Vagina (tissue), 2 donors: ENCODE data around the gene GRM7. TPM values are rescaled to one million over a fixed set of nuclear protein-coding genes. Genes with fewer than 3 reads are reported as not detected.

ENCODE experiments used
- DNase-seq, 2 donors: peaks; one replicate each; pipeline ENCODE4 v3.0.0-alpha.2; 2017; ENCODE audit errors: extremely low spot score in 2 of 2
- H3K27ac ChIP-seq: fragments of 200-600 bp; sonication (generic); one replicate; pipeline ENCODE4 v1.5.1; 2019
- H3K27me3 ChIP-seq: fragments of 200-600 bp; sonication (generic); one replicate; pipeline ENCODE4 v1.5.1; 2019
- H3K36me3 ChIP-seq, 2 donors: fragments of 200-600 bp; sonication (generic); one replicate each; pipeline ENCODE4 v1.5.1; 2017 to 2019
- H3K4me1 ChIP-seq: fragments of 200-600 bp; sonication (generic); one replicate; pipeline ENCODE4 v1.5.1; 2019
- H3K4me3 ChIP-seq, 2 donors: fragments of 200-600 bp; sonication (generic); 1 replicate in 1 of 2; 2 replicates in 1 of 2; pipeline ENCODE4 v1.5.1; 2016 to 2019
- H3K9me3 ChIP-seq: fragments of 200-600 bp; sonication (generic); one replicate; pipeline ENCODE4 v1.5.1; 2019
- POLR2A ChIP-seq, 2 donors: fragments of 450-650 bp; IDR thresholded peaks; one replicate each; pipeline ENCODE4 v1.6.1; 2017; ENCODE audit warnings: antibody characterized with exemption in 2 of 2, mild to moderate bottlenecking in 2 of 2, moderate library complexity in 2 of 2
- POLR2AphosphoS5 ChIP-seq, 2 donors: sonication (generic); formaldehyde crosslinking; IDR thresholded peaks; one replicate each; pipeline ENCODE4 v1.9.0; 2017; ENCODE audit warnings: antibody characterized with exemption in 2 of 2, mild to moderate bottlenecking in 2 of 2, low read depth in 1 of 2; ENCODE audit not compliant: insufficient read depth in 1 of 2
- intact Hi-C: fragments of 100-400 bp; cut with DNase I; formaldehyde crosslinking; loops from one replicate; pipeline ENCODE4 v1.15.1; 2023
- total RNA-seq: library from RNA; depleted of rRNA; stranded (reverse); fragments of >200 nt; gene quantifications from one replicate; pipeline ENCODE4 v1.2.3, GENCODE V29; 2016
- TF ChIP-seq, protein P1 (sequence below), 3 experiments: fragments of 450-650 bp in 2 of 3; fragments of 200-600 bp in 1 of 3; sonication (generic) in 1 of 3; IDR thresholded peaks; one replicate each; pipeline ENCODE4 v1.5.1; 2017 to 2019; ENCODE audit warnings: antibody characterized with exemption in 3 of 3, mild to moderate bottlenecking in 2 of 3, moderate library complexity in 2 of 3

The GRM7 gene
- total RNA-seq, 1 donor from 2014 or later, result 2.0 TPM

DNA sequence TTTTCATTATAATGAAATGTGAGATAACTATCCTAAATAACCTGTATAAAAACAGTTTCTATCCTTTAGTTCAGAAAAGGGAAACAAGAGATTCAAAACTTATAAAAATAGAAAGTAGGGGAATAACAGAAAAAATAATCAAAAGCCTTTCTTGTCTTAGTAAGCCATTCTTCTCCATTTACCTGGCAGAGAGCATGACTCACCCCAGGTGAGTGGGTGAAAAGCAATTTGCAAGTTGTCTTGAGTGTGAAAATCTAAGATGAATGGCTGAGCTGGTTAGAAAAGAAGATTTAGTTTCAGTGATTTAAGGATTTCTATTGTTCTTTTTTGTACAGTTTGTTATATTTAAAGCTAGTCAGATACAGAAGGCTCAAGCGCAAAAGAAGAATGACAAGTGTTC is 702.0 kb downstream of the GRM7 start:
- Histone ChIP-seq H3K4me1 (no peaks in the 10 kb centered on the region), H3K4me3 (no peak overlapping the region), H3K9me3 (no peaks in the 10 kb centered on the region), H3K36me3 (no peaks in the 10 kb centered on the region), H3K27ac (no peak overlapping the region), H3K27me3 (no peaks in the 10 kb centered on the region)
- intact Hi-C loops, result no loop called here
- no peak for DNase-seq
- TF ChIP-seq, protein P1, sequence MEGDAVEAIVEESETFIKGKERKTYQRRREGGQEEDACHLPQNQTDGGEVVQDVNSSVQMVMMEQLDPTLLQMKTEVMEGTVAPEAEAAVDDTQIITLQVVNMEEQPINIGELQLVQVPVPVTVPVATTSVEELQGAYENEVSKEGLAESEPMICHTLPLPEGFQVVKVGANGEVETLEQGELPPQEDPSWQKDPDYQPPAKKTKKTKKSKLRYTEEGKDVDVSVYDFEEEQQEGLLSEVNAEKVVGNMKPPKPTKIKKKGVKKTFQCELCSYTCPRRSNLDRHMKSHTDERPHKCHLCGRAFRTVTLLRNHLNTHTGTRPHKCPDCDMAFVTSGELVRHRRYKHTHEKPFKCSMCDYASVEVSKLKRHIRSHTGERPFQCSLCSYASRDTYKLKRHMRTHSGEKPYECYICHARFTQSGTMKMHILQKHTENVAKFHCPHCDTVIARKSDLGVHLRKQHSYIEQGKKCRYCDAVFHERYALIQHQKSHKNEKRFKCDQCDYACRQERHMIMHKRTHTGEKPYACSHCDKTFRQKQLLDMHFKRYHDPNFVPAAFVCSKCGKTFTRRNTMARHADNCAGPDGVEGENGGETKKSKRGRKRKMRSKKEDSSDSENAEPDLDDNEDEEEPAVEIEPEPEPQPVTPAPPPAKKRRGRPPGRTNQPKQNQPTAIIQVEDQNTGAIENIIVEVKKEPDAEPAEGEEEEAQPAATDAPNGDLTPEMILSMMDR (IDR thresholded peaks at IDR 0.05), result no peak
- TF ChIP-seq POLR2AphosphoS5 (IDR thresholded peaks at IDR 0.05; ENCODE audit: insufficient read depth in 1 of 2, low read depth in 1 of 2), result no peak
- TF ChIP-seq POLR2A (IDR thresholded peaks at IDR 0.05), result no peak

DNA sequence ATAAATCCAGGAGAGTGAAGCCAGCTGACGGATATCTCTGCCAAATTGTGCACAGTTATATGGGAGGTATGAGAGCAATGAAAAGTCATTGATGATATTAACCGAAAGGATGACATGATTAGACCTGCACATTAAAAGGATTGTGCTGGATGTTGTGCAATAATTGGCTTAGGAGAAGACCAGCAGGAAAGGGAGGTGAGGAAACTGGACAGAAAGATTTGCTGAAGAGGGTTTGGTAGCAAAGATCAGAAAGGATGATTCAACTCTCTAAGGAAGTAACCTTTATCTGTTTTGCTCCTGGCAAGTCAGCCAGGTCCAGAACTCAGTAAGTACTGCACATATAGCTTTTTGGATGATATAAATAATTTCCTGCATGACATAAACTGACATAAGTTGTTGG is 704.7 kb downstream of the GRM7 start:
- Histone ChIP-seq H3K27me3 (no peaks in the 10 kb centered on the region), H3K27ac (no peak overlapping the region), H3K36me3 (no peaks in the 10 kb centered on the region), H3K4me1 (no peaks in the 10 kb centered on the region), H3K9me3 (no peaks in the 10 kb centered on the region), H3K4me3 (no peak overlapping the region)
- no peak for DNase-seq
- no peak for TF ChIP-seq POLR2A (IDR thresholded peaks at IDR 0.05)
- no peak for TF ChIP-seq POLR2AphosphoS5 (IDR thresholded peaks at IDR 0.05; ENCODE audit: insufficient read depth in 1 of 2, low read depth in 1 of 2)
- TF ChIP-seq, protein P1 (IDR thresholded peaks at IDR 0.05), result no peak
- intact Hi-C loops, result no loop called here

DNA sequence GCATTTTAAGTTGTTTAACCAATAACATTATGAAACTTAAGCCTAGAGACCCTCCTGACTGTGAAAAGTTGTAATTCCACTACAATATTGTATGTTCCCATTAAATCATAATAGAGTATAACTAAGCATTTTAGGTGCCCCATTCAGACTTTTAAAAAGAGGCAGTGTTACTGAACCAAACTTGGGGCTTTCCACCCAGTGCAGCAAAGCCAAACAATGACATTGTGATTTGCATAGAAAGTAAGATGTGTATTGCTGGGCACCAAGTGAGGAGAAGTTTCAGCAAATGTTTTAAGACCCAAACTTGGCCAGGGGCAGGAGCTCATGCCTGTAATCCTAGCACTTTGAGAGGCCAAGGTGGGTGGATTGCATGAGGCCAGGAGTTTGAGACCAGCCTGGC is 706.2 kb downstream of the GRM7 start:
- no peaks in the 10 kb centered on the region for H3K9me3 ChIP-seq
- DNase-seq, result no peak
- no peak overlapping the region for H3K4me3 ChIP-seq
- no peaks in the 10 kb centered on the region for H3K27me3 ChIP-seq
- H3K27ac ChIP-seq, result no peak overlapping the region
- TF ChIP-seq, protein P1 (IDR thresholded peaks at IDR 0.05), result no peak
- TF ChIP-seq POLR2AphosphoS5 (IDR thresholded peaks at IDR 0.05; ENCODE audit: insufficient read depth in 1 of 2, low read depth in 1 of 2) (no peak), POLR2A (IDR thresholded peaks at IDR 0.05) (no peak)
- intact Hi-C loops, result no loop called here
- no peaks in the 10 kb centered on the region for H3K4me1 ChIP-seq
- no peaks in the 10 kb centered on the region for H3K36me3 ChIP-seq

DNA sequence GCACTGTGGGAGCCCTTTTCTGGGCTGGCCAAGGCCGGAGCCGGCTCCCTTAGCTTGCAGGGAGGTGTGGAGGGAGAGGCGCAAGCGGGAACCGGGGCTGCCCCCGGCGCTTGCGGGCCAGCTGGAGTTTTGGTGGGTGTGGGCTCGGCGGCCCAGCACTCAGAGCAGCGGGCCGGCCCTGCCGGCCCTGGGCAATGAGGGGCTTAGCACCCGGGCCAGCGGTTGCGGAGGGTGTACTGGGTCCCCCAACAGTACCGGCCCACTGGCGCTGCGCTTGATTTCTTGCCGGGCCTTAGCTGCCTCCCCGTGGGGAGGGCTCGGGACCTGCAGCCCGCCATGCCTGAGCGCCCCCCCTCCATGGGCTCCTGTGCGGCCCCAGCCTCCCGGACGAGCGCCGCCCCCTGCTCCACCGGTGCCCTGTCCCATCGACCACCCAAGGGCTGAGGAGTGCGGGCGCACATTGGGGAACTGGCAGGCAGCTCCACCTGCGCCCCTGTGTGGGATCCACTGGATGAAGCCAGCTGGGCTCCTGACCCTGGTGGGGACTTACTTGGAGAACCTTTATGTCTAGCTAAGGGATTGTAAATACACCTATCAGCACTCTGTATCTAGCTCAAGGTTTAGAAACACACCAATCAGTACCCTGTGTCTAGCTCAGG is 707.7 kb downstream of the GRM7 start:
- intact Hi-C loops, result no loop called here
- TF ChIP-seq POLR2AphosphoS5 (IDR thresholded peaks at IDR 0.05; ENCODE audit: insufficient read depth in 1 of 2, low read depth in 1 of 2) (no peak), POLR2A (IDR thresholded peaks at IDR 0.05) (no peak)
- TF ChIP-seq, protein P1 (IDR thresholded peaks at IDR 0.05), result no peak
- Histone ChIP-seq H3K4me1 (no peaks in the 10 kb centered on the region), H3K27ac (no peak overlapping the region), H3K4me3 (no peak overlapping the region), H3K36me3 (no peaks in the 10 kb centered on the region), H3K27me3 (no peaks in the 10 kb centered on the region), H3K9me3 (no peaks in the 10 kb centered on the region)
- DNase-seq, result no peak

DNA sequence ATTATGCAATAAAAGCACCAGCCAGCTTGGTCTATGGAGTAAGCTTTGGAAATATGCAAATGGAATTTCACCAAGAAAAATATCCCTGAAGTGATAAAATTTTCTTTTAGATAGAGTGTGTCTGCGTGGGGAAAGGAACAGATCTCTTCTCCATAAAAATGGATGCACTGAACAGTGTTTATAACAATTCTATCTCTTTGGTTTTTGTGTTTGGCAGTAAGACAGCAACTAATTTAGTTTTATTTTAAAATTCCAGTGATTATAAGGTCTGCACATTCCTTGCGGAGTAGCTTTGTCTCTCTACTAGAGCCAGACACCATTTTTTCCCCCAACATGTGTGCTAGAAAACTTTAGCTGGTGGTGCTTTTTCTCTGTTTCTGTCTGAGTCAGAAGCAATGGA is 712.4 kb downstream of the GRM7 start:
- Histone ChIP-seq H3K9me3 (no peaks in the 10 kb centered on the region), H3K27ac (no peak overlapping the region), H3K27me3 (no peaks in the 10 kb centered on the region), H3K4me3 (no peak overlapping the region), H3K4me1 (no peaks in the 10 kb centered on the region), H3K36me3 (no peaks in the 10 kb centered on the region)
- no peak for DNase-seq
- intact Hi-C loops, result no loop called here
- TF ChIP-seq POLR2AphosphoS5 (IDR thresholded peaks at IDR 0.05; ENCODE audit: insufficient read depth in 1 of 2, low read depth in 1 of 2) (no peak), POLR2A (IDR thresholded peaks at IDR 0.05) (no peak)
- TF ChIP-seq, protein P1 (IDR thresholded peaks at IDR 0.05), result no peak
